H1 (cell line): ENCODE measurements around the gene RNF126. TPM values are rescaled to one million over a fixed set of nuclear protein-coding genes. Genes with fewer than 3 reads are reported as not detected.

Experiments
- ASH2L ChIP-seq: fragments of 200-600, 300-600 bp; sonication (generic); IDR thresholded peaks from one replicate; pipeline ENCODE4 v1.7.1; 2017; ENCODE audit warnings: low read length
- CBX8 ChIP-seq: fragments of 300-800, 300-1000 bp; sonication (generic); IDR thresholded peaks from 2 replicates; pipeline ENCODE4 v1.7.1; 2016; ENCODE audit warnings: low read depth, low read length, borderline replicate concordance
- EGR1 ChIP-seq: IDR thresholded peaks from 2 replicates; pipeline ENCODE4 v1.6.1; 2011; ENCODE audit warnings: low read depth, low read length, borderline replicate concordance
- EP300 ChIP-seq, 2 experiments: IDR thresholded peaks; 1 replicate in 1 of 2; 2 replicates in 1 of 2; pipeline ENCODE4 v1.6.1; 2011 to 2012; ENCODE audit warnings: low read depth in 2 of 2, low read length in 2 of 2, mild to moderate bottlenecking in 2 of 2, borderline replicate concordance in 1 of 2, inconsistent platforms in 1 of 2, moderate library complexity in 1 of 2
- MAFK ChIP-seq: IDR thresholded peaks from 2 replicates; pipeline ENCODE4 v1.6.1; 2012; ENCODE audit warnings: low read depth, mild to moderate bottlenecking, improper control_type of control experiment, low read length
- NANOG ChIP-seq: IDR thresholded peaks from 2 replicates; pipeline ENCODE4 v1.6.1; 2011; ENCODE audit warnings: low read length, low read depth, mild to moderate bottlenecking, inconsistent platforms; ENCODE audit not compliant: insufficient read depth, poor library complexity, severe bottlenecking
- RBBP5 ChIP-seq: IDR thresholded peaks from 2 replicates; pipeline ENCODE4 v1.7.1; 2012; ENCODE audit warnings: low read depth, mild to moderate bottlenecking, inconsistent platforms, low read length, moderate library complexity, borderline replicate concordance
- polyA plus RNA-seq, 7 experiments: library from polyadenylated mRNA; depleted of rRNA in 3 of 7; stranded (reverse) in 5 of 7; unstranded in 2 of 7; fragments of >200 nt in 5 of 7; fragments of 200-250 nt in 2 of 7; gene quantifications; 1 replicate in 5 of 7; 2 replicates in 1 of 7; 4 replicates in 1 of 7; pipeline versions ENCODE4 v1.2.1 to v1.2.3, GENCODE V29; 2011 to 2013; ENCODE audit warnings: missing spikeins in 2 of 7, mixed read lengths in 2 of 7
- total RNA-seq: library from RNA; stranded (reverse); fragmentation: NEBNext Ultra II Directional; extraction: Animal tissue kit (Norgen Biotek cat#: 25700); gene quantifications from 2 replicates; pipeline ENCODE4 v1.2.1, GENCODE V29; 2021
- TF ChIP-seq, protein P1 (sequence below): IDR thresholded peaks from 2 replicates; pipeline ENCODE4 v1.6.1; 2011; ENCODE audit warnings: low read depth, mild to moderate bottlenecking, low read length; ENCODE audit not compliant: insufficient read depth
- TF ChIP-seq, protein P2 (sequence below): IDR thresholded peaks from 2 replicates; pipeline ENCODE4 v1.6.1; 2012; ENCODE audit warnings: low read length, inconsistent platforms

Gene RNF126
- total and polyA plus RNA-seq, 2 of the 8 experiments (the other 6 are each of a cell fraction or from before 2014, with no cell fraction given), result 21.8 to 68.0 TPM

DNA sequence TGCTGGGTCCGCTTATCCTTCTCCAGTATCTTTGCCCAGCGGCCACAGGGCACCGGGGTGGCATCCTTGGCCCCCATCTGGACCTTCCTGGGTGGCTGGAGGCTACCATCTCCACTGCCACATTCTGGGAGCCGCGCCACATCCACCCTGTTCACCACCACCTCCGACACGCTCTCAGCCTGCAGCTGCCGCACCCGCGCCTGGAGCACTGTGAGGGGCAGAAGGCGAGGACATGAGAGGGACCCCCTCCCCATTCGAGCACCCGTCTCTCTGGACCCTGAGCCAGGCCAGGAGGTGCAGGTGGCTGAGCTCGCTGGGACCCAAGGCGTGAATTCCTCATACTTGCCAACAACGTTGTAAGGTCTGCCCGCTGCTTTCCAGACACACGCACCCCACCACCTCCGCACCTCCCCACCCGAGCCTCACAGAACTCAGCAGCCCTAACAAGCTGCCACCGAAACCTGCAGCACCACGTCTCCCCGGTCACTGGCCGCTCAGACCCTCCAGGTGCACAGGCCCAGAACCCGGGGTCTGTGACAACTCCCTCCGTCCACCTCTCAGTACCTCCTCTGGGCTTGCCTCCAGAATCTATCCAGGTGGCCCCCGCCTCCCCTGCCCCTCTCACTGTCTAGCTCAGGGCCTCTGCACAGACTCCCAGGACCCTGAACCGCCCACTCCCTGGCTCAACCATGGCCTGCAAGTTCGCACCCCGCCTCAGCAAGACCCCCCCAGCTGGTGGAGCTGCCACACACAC lies 32.9 kb downstream of the RNF126 start (continued):
- TF ChIP-seq, protein P1, sequence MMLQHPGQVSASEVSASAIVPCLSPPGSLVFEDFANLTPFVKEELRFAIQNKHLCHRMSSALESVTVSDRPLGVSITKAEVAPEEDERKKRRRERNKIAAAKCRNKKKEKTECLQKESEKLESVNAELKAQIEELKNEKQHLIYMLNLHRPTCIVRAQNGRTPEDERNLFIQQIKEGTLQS, result no peak
- TF ChIP-seq ASH2L, result no peak
- no peak for TF ChIP-seq EP300 (IDR thresholded peaks at IDR 0.05; ENCODE audit: borderline replicate concordance in 1 of 2, low read depth in 2 of 2, low read length in 2 of 2)
- TF ChIP-seq NANOG, result no peak
- TF ChIP-seq CBX8, result no peak
- no peak for TF ChIP-seq EGR1
- TF ChIP-seq RBBP5, result no peak
- TF ChIP-seq, protein P2, sequence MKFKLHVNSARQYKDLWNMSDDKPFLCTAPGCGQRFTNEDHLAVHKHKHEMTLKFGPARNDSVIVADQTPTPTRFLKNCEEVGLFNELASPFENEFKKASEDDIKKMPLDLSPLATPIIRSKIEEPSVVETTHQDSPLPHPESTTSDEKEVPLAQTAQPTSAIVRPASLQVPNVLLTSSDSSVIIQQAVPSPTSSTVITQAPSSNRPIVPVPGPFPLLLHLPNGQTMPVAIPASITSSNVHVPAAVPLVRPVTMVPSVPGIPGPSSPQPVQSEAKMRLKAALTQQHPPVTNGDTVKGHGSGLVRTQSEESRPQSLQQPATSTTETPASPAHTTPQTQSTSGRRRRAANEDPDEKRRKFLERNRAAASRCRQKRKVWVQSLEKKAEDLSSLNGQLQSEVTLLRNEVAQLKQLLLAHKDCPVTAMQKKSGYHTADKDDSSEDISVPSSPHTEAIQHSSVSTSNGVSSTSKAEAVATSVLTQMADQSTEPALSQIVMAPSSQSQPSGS, result no peak
- no peak for TF ChIP-seq MAFK
